K562 (cell line): ENCODE data around the gene TBC1D5. TPM values are rescaled to one million over a fixed set of nuclear protein-coding genes. Genes with fewer than 3 reads are reported as not detected.

Source experiments
- ATAC-seq: fragments of 200-7000 bp; cut with Tn5 transposase; 3 replicates; pipeline ENCODE4 v1.9.1; 2020; ENCODE audit warnings: moderate library complexity
- BruUV-seq: library from RNA; stranded (reverse); fragments of 400-500 nt; replicated peaks from 2 replicates; lab custom pipeline; 2021; lab: Mats Ljungman, UMichigan
- CTCF ChIA-PET: fragments of 300-600 bp; formaldehyde crosslinking; extraction: SDS; loops from one replicate; lab custom pipeline; 2021; ENCODE audit warnings: low intra/inter-chr PET ratio; lab: Yijun Ruan, JAX
- POLR2A ChIA-PET: fragments of 300-600, 350-650 bp; sonication (Branson Sonifier 250); formaldehyde crosslinking; extraction: SDS; loops from one replicate; lab custom pipeline; 2021; ENCODE audit warnings: antibody characterized with exemption, inconsistent platforms; lab: Yijun Ruan, JAX
- DNase-seq, 4 experiments: peaks; one replicate each; pipeline versions ENCODE4 v3.0.0 to v3.0.0-alpha.2; 2011 to 2018; ENCODE audit warnings: low spot score in 3 of 4, mixed read lengths in 3 of 4; ENCODE audit errors: extremely low read depth in 1 of 4
- FAIRE-seq: peaks from 2 replicates; lab custom pipeline; 2011; peaks lifted over from hg19 to GRCh38; lab: Jason Lieb, UNC
- H2AFZ ChIP-seq: 2 replicates; pipeline ENCODE4 v1.6.0; 2011; ENCODE audit warnings: low read depth, low read length, control low read depth, inconsistent platforms
- H3K27ac ChIP-seq: fragments of 200-600 bp; 3 replicates; pipeline ENCODE4 v1.8.0; 2011; ENCODE audit warnings: low read depth, mild to moderate bottlenecking, control low read depth, inconsistent platforms, low read length, moderate library complexity, mixed read lengths; ENCODE audit errors: extremely low read depth
- H3K27me3 ChIP-seq, 2 experiments: fragments of 300-600 bp in 1 of 2; 2 replicates in 1 of 2; 3 replicates in 1 of 2; pipeline versions ENCODE4 v1.6.0 to v1.8.0; 2011; ENCODE audit warnings: inconsistent platforms in 2 of 2, low read length in 2 of 2, mild to moderate bottlenecking in 1 of 2, mixed read lengths in 1 of 2, moderate library complexity in 1 of 2; ENCODE audit not compliant: control insufficient read depth in 2 of 2, insufficient read depth in 2 of 2
- H3K36me3 ChIP-seq: fragments of 300-600 bp; 3 replicates; pipeline ENCODE4 v1.8.0; 2011; ENCODE audit warnings: mild to moderate bottlenecking, low read length, inconsistent platforms; ENCODE audit not compliant: control insufficient read depth, insufficient read depth
- H3K4me1 ChIP-seq, 2 experiments: fragments of 200-600 bp in 1 of 2; replicated peaks in 1 of 2; 2 replicates in 1 of 2; 3 replicates in 1 of 2; pipeline versions ENCODE4 v1.5.1 to v1.8.0; 2011; ENCODE audit warnings: inconsistent platforms in 2 of 2, low read length in 2 of 2, mild to moderate bottlenecking in 1 of 2, mixed read lengths in 1 of 2, moderate library complexity in 1 of 2; ENCODE audit not compliant: control insufficient read depth in 2 of 2, insufficient read depth in 2 of 2
- H3K4me2 ChIP-seq: 2 replicates; pipeline ENCODE4 v1.6.1; 2011; ENCODE audit warnings: low read length, control low read depth, inconsistent platforms, mixed read lengths; ENCODE audit not compliant: insufficient read depth
- H3K4me3 ChIP-seq: fragments of 200-600 bp; sonication (generic), shearing (Covaris generic); 2 replicates; pipeline ENCODE4 v1.5.1; 2016; ENCODE audit warnings: control low read depth, inconsistent platforms
- H3K79me2 ChIP-seq: fragments of 200-600 bp; 3 replicates; pipeline ENCODE4 v1.8.0; 2011; ENCODE audit warnings: low read length, inconsistent platforms; ENCODE audit not compliant: control insufficient read depth, insufficient read depth
- H3K9ac ChIP-seq, 2 experiments: 2 replicates each; pipeline versions ENCODE4 v1.6.0 to v1.6.1; 2011; ENCODE audit warnings: low read depth in 2 of 2, low read length in 2 of 2, control low read depth in 1 of 2, inconsistent platforms in 1 of 2, mild to moderate bottlenecking in 1 of 2, mixed read lengths in 1 of 2; ENCODE audit not compliant: insufficient read depth in 1 of 2
- H3K9me1 ChIP-seq: one replicate; pipeline ENCODE4 v1.6.0; 2011; ENCODE audit warnings: inconsistent platforms, mild to moderate bottlenecking, low read length, moderate library complexity; ENCODE audit not compliant: control insufficient read depth, insufficient read depth
- H3K9me3 ChIP-seq: replicated peaks from 2 replicates; pipeline ENCODE4 v1.5.1; 2011; ENCODE audit warnings: low read depth, low read length, inconsistent platforms; ENCODE audit not compliant: control insufficient read depth, insufficient read depth
- H4K20me1 ChIP-seq: replicated peaks from 2 replicates; pipeline ENCODE4 v1.6.1; 2011; ENCODE audit warnings: low read length, inconsistent platforms, mixed read lengths; ENCODE audit not compliant: control insufficient read depth, insufficient read depth
- ATF2 ChIP-seq: sonication (generic); formaldehyde crosslinking; IDR thresholded peaks from 2 replicates; pipeline ENCODE4 v1.8.1; 2022; ENCODE audit warnings: missing genetic modification reagents
- CCAR2 ChIP-seq: fragments of 200-400 bp; formaldehyde crosslinking; IDR thresholded peaks from 2 replicates; pipeline ENCODE4 v1.6.1; 2017; ENCODE audit warnings: mild to moderate bottlenecking, low read depth, low read length
- FIP1L1 ChIP-seq: fragments of 200-400 bp; formaldehyde crosslinking; IDR thresholded peaks from 2 replicates; pipeline ENCODE4 v1.6.1; 2018; ENCODE audit warnings: mild to moderate bottlenecking, low read depth, low read length; ENCODE audit not compliant: poor library complexity, severe bottlenecking
- HDAC3 ChIP-seq: fragments of 450-650 bp; IDR thresholded peaks from 2 replicates; pipeline ENCODE4 v1.6.1; 2018; ENCODE audit warnings: borderline replicate concordance, mild to moderate bottlenecking, moderate library complexity; ENCODE audit not compliant: partially characterized antibody
- LARP7 ChIP-seq: fragments of 450-650 bp; IDR thresholded peaks from 2 replicates; pipeline ENCODE4 v1.6.1; 2016
- MTF1 ChIP-seq: fragments of 250-450 bp; sonication (Bioruptor Pico); IDR thresholded peaks from 2 replicates; pipeline ENCODE4 v1.9.0; 2021; ENCODE audit warnings: moderate library complexity, mild to moderate bottlenecking, inconsistent platforms, borderline replicate concordance
- SNIP1 ChIP-seq: fragments of 450-650 bp; IDR thresholded peaks from 2 replicates; pipeline ENCODE4 v1.7.1; 2017; ENCODE audit warnings: low read depth, mild to moderate bottlenecking
- STAT5A ChIP-seq: IDR thresholded peaks from 2 replicates; pipeline ENCODE4 v1.6.1; 2012; ENCODE audit warnings: low read length, inconsistent platforms, borderline replicate concordance
- ZC3H8 ChIP-seq: fragments of 450-650 bp; IDR thresholded peaks from 2 replicates; pipeline ENCODE4 v1.6.1; 2017
- ZNF583 ChIP-seq: fragments of 250-450 bp; sonication (Bioruptor Pico); IDR thresholded peaks from 2 replicates; pipeline ENCODE4 v1.4.0; 2020
- ZNF707 ChIP-seq: fragments of 250-450 bp; sonication (Bioruptor Pico); conservative IDR thresholded peaks from 2 replicates; pipeline ENCODE4 v1.8.0; 2022; ENCODE audit warnings: inconsistent platforms, mild to moderate bottlenecking, moderate library complexity
- ZNF79 ChIP-seq: fragments of 250-450 bp; sonication (Bioruptor Pico); IDR thresholded peaks from 2 replicates; pipeline ENCODE4 v1.4.0; 2020; ENCODE audit warnings: low read depth, mild to moderate bottlenecking, moderate library complexity
- WGBS: fragments of 100-300 bp; shearing (Covaris generic); methylation state at CpG from one replicate; pipeline ENCODE4 v1.1.6; 2016; ENCODE audit warnings: low coverage, mixed read lengths; ENCODE audit not compliant: insufficient coverage; ENCODE audit errors: missing lambda C conversion rate; 5-methylcytosine and 5-hydroxymethylcytosine counted together
- in situ Hi-C: fragments of 300-500 bp; cut with MboI; formaldehyde crosslinking; loops from 4 replicates; pipeline ENCODE4 v1.15.0; 2018; ENCODE audit warnings: inconsistent platforms, mixed read lengths
- intact Hi-C: fragments of 100-400 bp; cut with micrococcal nuclease; formaldehyde crosslinking; loops from 2 replicates; pipeline ENCODE4 v1.14.2; 2022
- polyA plus RNA-seq, 8 experiments: library from polyadenylated mRNA; depleted of rRNA in 4 of 8; stranded (reverse) in 5 of 8; unstranded in 3 of 8; fragments of >200 nt; fragmentation: Nextera tagmentation in 2 of 8; fragmentation: Illumina TruSeq in 1 of 8; extraction: Ambion mirVana in 2 of 8; extraction: Trizol in 1 of 8; gene quantifications; 2 replicates each; pipeline versions ENCODE4 v1.2.1 to v1.2.3, GENCODE V29; 2011 to 2014; ENCODE audit warnings: inconsistent platforms in 1 of 8, missing spikeins in 1 of 8
- total RNA-seq, 7 experiments: library from RNA; depleted of rRNA in 6 of 7; stranded (reverse); fragments of >200 nt in 6 of 7; fragmentation: Illumina TruSeq in 2 of 7; extraction: Trizol in 2 of 7; gene quantifications; 2 replicates each; pipeline versions ENCODE4 v1.2.1 to v1.2.3, GENCODE V29; 2011 to 2021; ENCODE audit warnings: low replicate concordance in 1 of 7

The TBC1D5 gene
- total and polyA plus RNA-seq, 9 of the 15 experiments (the other 6 are each of a cell fraction or from before 2014, with no cell fraction given): 2.9 to 38.1 (median 25.6) TPM

- POLR2A ChIA-PET: no interaction called here
- FAIRE-seq (no peak), ATAC-seq (no peak)
- intact Hi-C loops (no loop called here), in situ Hi-C loops (no loop called here)
- no peaks in the 10 kb centered on the region for H3K9me1 ChIP-seq
- H3K27ac ChIP-seq: no peak overlapping the region
- no peak overlapping the region for H3K4me3 ChIP-seq
- no peaks in the 10 kb centered on the region for H3K4me1 ChIP-seq
- H4K20me1 ChIP-seq: no peaks in the 10 kb centered on the region
- no TSS peak for BruUV-seq
- no peaks in the 10 kb centered on the region for H3K79me2 ChIP-seq
- TF ChIP-seq CCAR2: no peak
- no peak for TF ChIP-seq MTF1 (CRISPR knock-in tag)
- no peak for TF ChIP-seq ZC3H8
- TF ChIP-seq SNIP1: no peak
- TF ChIP-seq ZNF707 (CRISPR knock-in tag): no peak
- TF ChIP-seq STAT5A: no peak
- TF ChIP-seq ZNF583 (CRISPR knock-in tag): no peak
- no peak for TF ChIP-seq LARP7
- no peak for TF ChIP-seq HDAC3
- no peak for TF ChIP-seq FIP1L1
- TF ChIP-seq ZNF79 (CRISPR knock-in tag): no peak
- TF ChIP-seq ATF2: no peak
- TF ChIP-seq, all 486 proteins: peak for 0
- CTCF ChIA-PET: no interaction called here
- Histone ChIP-seq H3K36me3 (no peaks in the 10 kb centered on the region), H3K9ac (no peak overlapping the region), H3K4me2 (no peak overlapping the region), H3K9me3 (no peaks in the 10 kb centered on the region), H3K27me3 (no peaks in the 10 kb centered on the region), H2AFZ (no peak overlapping the region)
- DNase-seq: no peak
- WGBS: 36% methylated on average over 7 of the region's 7 CpGs
Measured at GRCh38 chr3:17190353-17191078, 551.9 kb downstream of the TBC1D5 start.
